GM21515 (cell line): ENCODE measurements around the gene TEC.
"Not testable (repeated sequence)": the region's sequence is repeated elsewhere in the genome, so short reads cannot be mapped to it uniquely, and the experiment has no call there.

ENCODE experiments used
- ATAC-seq: cut with Tn5 transposase; IDR thresholded peaks from one replicate; pipeline ENCODE4 v1.9.1; 2021; ENCODE audit not compliant: unreplicated experiment

The TEC gene

GRCh38 chr4:48268956-48269860 lies at the start of gene TEC:
TSS of gene TEC (minus strand) at chr4:48269838. CDS start at chr4:48228614, 41,224 bp downstream.
- ATAC-seq, result peak; percentile 68

GRCh38 chr4:48315728-48316630 lies 46.3 kb upstream of the TEC start:
- ATAC-seq, result peak; percentile 75

GRCh38 chr4:48314746-48315145 lies 45.1 kb upstream of the TEC start:
- ATAC-seq, result not testable (repeated sequence)

GRCh38 chr4:48311896-48312295 lies 42.3 kb upstream of the TEC start:
- no peak for ATAC-seq

GRCh38 chr4:48308901-48309300 lies 39.3 kb upstream of the TEC start:
- no peak for ATAC-seq

GRCh38 chr4:48307528-48307927 lies 37.9 kb upstream of the TEC start:
- ATAC-seq, result no peak

- no peak for ATAC-seq
Measured at GRCh38 chr4:48305508-48305907, 35.9 kb upstream of the TEC start.

- no peak for ATAC-seq
Measured at GRCh38 chr4:48300004-48300403, 30.4 kb upstream of the TEC start.

- ATAC-seq, result no peak
Measured at GRCh38 chr4:48299560-48299959, 29.9 kb upstream of the TEC start.

- no peak for ATAC-seq
Measured at GRCh38 chr4:48297256-48297846, 27.7 kb upstream of the TEC start.

- peak; percentile 79 for ATAC-seq
Measured at GRCh38 chr4:48296365-48296764, 26.7 kb upstream of the TEC start.

- no peak for ATAC-seq
Measured at GRCh38 chr4:48295116-48295515, 25.5 kb upstream of the TEC start.

- ATAC-seq, result not testable (repeated sequence)
Measured at GRCh38 chr4:48292218-48292790, 22.7 kb upstream of the TEC start.

- ATAC-seq, result no peak
Measured at GRCh38 chr4:48290146-48290772, 20.6 kb upstream of the TEC start.

- ATAC-seq, result not testable (repeated sequence)
Measured at GRCh38 chr4:48286060-48286459, 16.4 kb upstream of the TEC start.

GRCh38 chr4:48285640-48286039 lies 16.0 kb upstream of the TEC start:
- not testable (repeated sequence) for ATAC-seq

- no peak for ATAC-seq
Measured at GRCh38 chr4:48275686-48276085, 6.0 kb upstream of the TEC start.

- ATAC-seq, result no peak
Measured at GRCh38 chr4:48275247-48275646, 5.6 kb upstream of the TEC start.

GRCh38 chr4:48271626-48272025 lies 2.0 kb upstream of the TEC start:
- no peak for ATAC-seq

GRCh38 chr4:48270951-48271473 lies 1.4 kb upstream of the TEC start:
- ATAC-seq, result no peak
